Skin epidermis (tissue), 12 donors: ENCODE results near the gene PEPD.

Source experiments
- H3K27ac ChIP-seq, 21 experiments: fragments of 200-600 bp; sonication (generic) in 11 of 21; one replicate each; pipeline ENCODE4 v1.5.0; 2020; ENCODE audit warnings: mild to moderate bottlenecking in 3 of 21, inconsistent platforms in 2 of 21, moderate library complexity in 2 of 21
- H3K4me3 ChIP-seq, 7 experiments: fragments of 200-600 bp; sonication (generic) in 2 of 7; one replicate each; pipeline ENCODE4 v1.5.0; 2020; ENCODE audit warnings: inconsistent platforms in 2 of 7, mild to moderate bottlenecking in 2 of 7, moderate library complexity in 1 of 7

PEPD gene

GRCh38 chr19:33550768-33551167, 29.2 kb upstream of the PEPD start:
- H3K27ac ChIP-seq: no peak overlapping the region
- no peak overlapping the region for H3K4me3 ChIP-seq

GRCh38 chr19:33547676-33548075, 26.1 kb upstream of the PEPD start:
- no peak overlapping the region for H3K4me3 ChIP-seq
- no peak overlapping the region for H3K27ac ChIP-seq

- no peak overlapping the region for H3K4me3 ChIP-seq
- H3K27ac ChIP-seq: no peak overlapping the region
Measured at GRCh38 chr19:33546656-33547055, 25.1 kb upstream of the PEPD start.

GRCh38 chr19:33545217-33545981, 23.8 kb upstream of the PEPD start:
- no peak overlapping the region for H3K4me3 ChIP-seq
- H3K27ac ChIP-seq: no peak overlapping the region

- H3K27ac ChIP-seq: no peak overlapping the region
- H3K4me3 ChIP-seq: no peak overlapping the region
Measured at GRCh38 chr19:33535226-33535625, 13.6 kb upstream of the PEPD start.

- no peak overlapping the region for H3K27ac ChIP-seq
- H3K4me3 ChIP-seq: no peak overlapping the region
Measured at GRCh38 chr19:33532859-33533460, 11.4 kb upstream of the PEPD start.

- H3K4me3 ChIP-seq: no peak overlapping the region
- no peak overlapping the region for H3K27ac ChIP-seq
Measured at GRCh38 chr19:33530842-33531241, 9.3 kb upstream of the PEPD start.

GRCh38 chr19:33530296-33530695, 8.7 kb upstream of the PEPD start:
- H3K4me3 ChIP-seq: no peak overlapping the region
- no peak overlapping the region for H3K27ac ChIP-seq

GRCh38 chr19:33529094-33529676, 7.6 kb upstream of the PEPD start:
- no peak overlapping the region for H3K27ac ChIP-seq
- H3K4me3 ChIP-seq: no peak overlapping the region

GRCh38 chr19:33528404-33528803, 6.8 kb upstream of the PEPD start:
- Histone ChIP-seq H3K4me3 (no peak overlapping the region), H3K27ac (no peak overlapping the region)

GRCh38 chr19:33527125-33527524, 5.5 kb upstream of the PEPD start:
- Histone ChIP-seq H3K27ac (no peak overlapping the region), H3K4me3 (no peak overlapping the region)

- H3K27ac ChIP-seq: no peak overlapping the region
- no peak overlapping the region for H3K4me3 ChIP-seq
Measured at GRCh38 chr19:33524024-33524664, 2.6 kb upstream of the PEPD start.

- Histone ChIP-seq H3K4me3 (no peak overlapping the region), H3K27ac (no peak overlapping the region)
Measured at GRCh38 chr19:33523167-33523566, 1.6 kb upstream of the PEPD start.

- Histone ChIP-seq H3K4me3 (peak overlapping the region in 6 of 7 experiments; percentile 65 to 96 (median 89)), H3K27ac (peak overlapping the region in 5 of 21 experiments; percentile 39 to 72 (median 47))
Measured at GRCh38 chr19:33522371-33522662, 726 bp upstream of the PEPD start.

- peak overlapping the region; percentile 65 to 96 (median 86) for H3K4me3 ChIP-seq
- peak overlapping the region in 18 of 21 experiments; percentile 33 to 95 (median 69) for H3K27ac ChIP-seq
Measured at GRCh38 chr19:33520844-33521479, 629 bp downstream of the PEPD start.

GRCh38 chr19:33520048-33520643, 1.4 kb downstream of the PEPD start:
- Histone ChIP-seq H3K27ac (no peak overlapping the region), H3K4me3 (peak overlapping the region in 1 of 7 experiments; percentile 65)

- Histone ChIP-seq H3K27ac (no peak overlapping the region), H3K4me3 (no peak overlapping the region)
Measured at GRCh38 chr19:33519416-33519815, 2.2 kb downstream of the PEPD start.

- Histone ChIP-seq H3K27ac (no peak overlapping the region), H3K4me3 (no peak overlapping the region)
Measured at GRCh38 chr19:33518541-33518940, 3.0 kb downstream of the PEPD start.

GRCh38 chr19:33517922-33518321, 3.7 kb downstream of the PEPD start:
- Histone ChIP-seq H3K4me3 (no peak overlapping the region), H3K27ac (no peak overlapping the region)

GRCh38 chr19:33515921-33516320, 5.7 kb downstream of the PEPD start:
- H3K27ac ChIP-seq: no peak overlapping the region
- no peak overlapping the region for H3K4me3 ChIP-seq
